Caco-2 (cell line): ENCODE measurements around the gene SLC23A3. TPM values are rescaled to one million over a fixed set of nuclear protein-coding genes. Genes with fewer than 3 reads are reported as not detected.

Experiments used
- BruUV-seq: library from RNA; stranded (reverse); fragments of 400-500 nt; replicated peaks from 2 replicates; lab custom pipeline; 2021; lab: Mats Ljungman, UMichigan
- CTCF ChIA-PET: fragments of 300-600 bp; sonication (Branson Sonifier 250); formaldehyde crosslinking; loops from one replicate; lab custom pipeline; 2022; ENCODE audit warnings: antibody characterized with exemption; lab: Charles Lee
- POLR2A ChIA-PET: fragments of 300-600 bp; sonication (Branson Sonifier 250); formaldehyde crosslinking; loops from one replicate; lab custom pipeline; 2022; ENCODE audit warnings: antibody characterized with exemption; lab: Charles Lee
- DNase-seq, 2 experiments: peaks; one replicate each; pipeline versions ENCODE4 v3.0.0 to v3.0.0-alpha.2; 2020 to 2022
- H3K27me3 ChIP-seq: replicated peaks from 2 replicates; pipeline ENCODE4 v1.6.0; 2011; ENCODE audit warnings: low read length; ENCODE audit not compliant: control insufficient read depth, insufficient read depth
- H3K36me3 ChIP-seq: 2 replicates; pipeline ENCODE4 v1.5.1; 2011; ENCODE audit warnings: low read length; ENCODE audit not compliant: control insufficient read depth, insufficient read depth
- H3K4me1 ChIP-seq: fragments of 250-450 bp; sonication (Bioruptor Pico); 2 replicates; pipeline ENCODE4 v1.5.1; 2020; ENCODE audit warnings: mild to moderate bottlenecking
- H3K4me3 ChIP-seq: 2 replicates; pipeline ENCODE4 v1.5.1; 2011; ENCODE audit warnings: low read depth, mild to moderate bottlenecking, control low read depth, low read length
- H3K9me3 ChIP-seq: fragments of 250-450 bp; sonication (Bioruptor Pico); 2 replicates; pipeline ENCODE4 v1.5.1; 2020; ENCODE audit warnings: mild to moderate bottlenecking, moderate library complexity
- H3K27ac Mint-ChIP-seq: one replicate; pipeline ENCODE4 v1.8.0; 2022; ENCODE audit warnings: mixed read lengths; ENCODE audit not compliant: unreplicated experiment
- H3K27me3 Mint-ChIP-seq: one replicate; pipeline ENCODE4 v1.8.0; 2022; ENCODE audit warnings: mixed read lengths; ENCODE audit not compliant: insufficient read depth, unreplicated experiment
- H3K36me3 Mint-ChIP-seq: one replicate; pipeline ENCODE4 v1.8.0; 2022; ENCODE audit warnings: mild to moderate bottlenecking, mixed read lengths; ENCODE audit not compliant: insufficient read depth, unreplicated experiment
- H3K4me1 Mint-ChIP-seq: one replicate; pipeline ENCODE4 v1.8.0; 2022; ENCODE audit warnings: low read depth, mixed read lengths; ENCODE audit not compliant: unreplicated experiment
- H3K4me3 Mint-ChIP-seq: one replicate; pipeline ENCODE4 v1.8.0; 2022; ENCODE audit warnings: mild to moderate bottlenecking, moderate library complexity, mixed read lengths; ENCODE audit not compliant: unreplicated experiment
- H3K9me3 Mint-ChIP-seq: one replicate; pipeline ENCODE4 v1.8.0; 2022; ENCODE audit warnings: mixed read lengths; ENCODE audit not compliant: unreplicated experiment
- CTCF ChIP-seq, 2 experiments: fragments of 200-600 bp in 1 of 2; IDR thresholded peaks; 1 replicate in 1 of 2; 2 replicates in 1 of 2; pipeline versions ENCODE4 v1.5.1 to v1.8.0; 2011 to 2022; ENCODE audit warnings: antibody characterized with exemption in 1 of 2, control low read depth in 1 of 2, inconsistent platforms in 1 of 2, low read depth in 1 of 2, low read length in 1 of 2, mild to moderate bottlenecking in 1 of 2, moderate library complexity in 1 of 2; ENCODE audit not compliant: insufficient read depth in 1 of 2, severe bottlenecking in 1 of 2, unreplicated experiment in 1 of 2
- intact Hi-C: fragments of 100-400 bp; cut with micrococcal nuclease; formaldehyde crosslinking; loops from one replicate; pipeline ENCODE4 v1.10.0; 2022; ENCODE audit not compliant: unreplicated experiment
- total RNA-seq: library from RNA; stranded (reverse); gene quantifications from 2 replicates; pipeline ENCODE4 v1.2.3, GENCODE V29; 2022

The SLC23A3 gene
- total RNA-seq, 1 experiment from 2014 or later = 7.1 TPM

GRCh38 chr2:219182331-219183150, 12.7 kb upstream of the SLC23A3 start:
- Histone ChIP-seq H3K9me3 (no peaks in the 10 kb centered on the region), H3K4me3 (no peak overlapping the region), H3K4me1 (peaks cover 7% of the 10 kb centered on the region), H3K27me3 (no peaks in the 10 kb centered on the region; the same call in 1 of the 2 replicates), H3K36me3 (peaks cover 6% of the 10 kb centered on the region)
- POLR2A ChIA-PET = no interaction called here
- no peak for TF ChIP-seq CTCF (IDR thresholded peaks at IDR 0.05; ENCODE audit: insufficient read depth in 1 of 2, low read depth in 1 of 2, low read length in 1 of 2, severe bottlenecking in 1 of 2, unreplicated experiment in 1 of 2)
- H3K36me3 Mint-ChIP-seq = peaks cover 33% of the 10 kb centered on the region
- no TSS peak for BruUV-seq
- intact Hi-C loops = no loop called here
- no peaks in the 10 kb centered on the region for H3K27me3 Mint-ChIP-seq
- no peak for DNase-seq
- H3K4me1 Mint-ChIP-seq = peaks cover 8% of the 10 kb centered on the region
- H3K9me3 Mint-ChIP-seq = no peaks in the 10 kb centered on the region
- H3K4me3 Mint-ChIP-seq = no peak overlapping the region
- CTCF ChIA-PET = interaction anchor here (0.6 kb wide), 1 partner anchor 202 kb away, joined by 5 read pairs; no protein-coding TSS in a partner anchor
- H3K27ac Mint-ChIP-seq = no peak overlapping the region

GRCh38 chr2:219181531-219181930, 11.7 kb upstream of the SLC23A3 start:
- H3K27me3 ChIP-seq = no peaks in the 10 kb centered on the region; the same call in 1 of the 2 replicates
- intact Hi-C loops = no loop called here
- no peaks in the 10 kb centered on the region for H3K9me3 ChIP-seq
- ChIA-PET POLR2A (no interaction called here), CTCF (interaction anchor here (0.7 kb wide), 1 partner anchor 24 kb away, joined by 3 read pairs; no protein-coding TSS in a partner anchor)
- no TSS peak for BruUV-seq
- H3K4me1 ChIP-seq = peaks cover 7% of the 10 kb centered on the region
- peaks cover 6% of the 10 kb centered on the region for H3K36me3 ChIP-seq
- Mint-ChIP-seq H3K4me3 (no peak overlapping the region), H3K27ac (no peak overlapping the region), H3K9me3 (no peaks in the 10 kb centered on the region), H3K27me3 (no peaks in the 10 kb centered on the region), H3K4me1 (peaks cover 8% of the 10 kb centered on the region), H3K36me3 (peaks cover 39% of the 10 kb centered on the region)
- no peak for DNase-seq
- no peak for TF ChIP-seq CTCF (IDR thresholded peaks at IDR 0.05; ENCODE audit: insufficient read depth in 1 of 2, low read depth in 1 of 2, low read length in 1 of 2, severe bottlenecking in 1 of 2, unreplicated experiment in 1 of 2)
- H3K4me3 ChIP-seq = no peak overlapping the region

- H3K36me3 ChIP-seq = peaks cover 6% of the 10 kb centered on the region
- no peaks in the 10 kb centered on the region for H3K27me3 Mint-ChIP-seq
Measured at GRCh38 chr2:219180961-219181360, 11.1 kb upstream of the SLC23A3 start.

More at GRCh38 chr2:219180961-219181360, 11.1 kb upstream of the SLC23A3 start:
- no TSS peak for BruUV-seq
- Mint-ChIP-seq H3K27ac (no peak overlapping the region), H3K36me3 (peaks cover 39% of the 10 kb centered on the region), H3K9me3 (no peaks in the 10 kb centered on the region), H3K4me3 (no peak overlapping the region), H3K4me1 (peaks cover 8% of the 10 kb centered on the region)
- Histone ChIP-seq H3K4me1 (peaks cover 7% of the 10 kb centered on the region), H3K27me3 (no peaks in the 10 kb centered on the region; the same call in 1 of the 2 replicates), H3K4me3 (no peak overlapping the region), H3K9me3 (no peaks in the 10 kb centered on the region)
- intact Hi-C loops = no loop called here
- DNase-seq = no peak
- POLR2A ChIA-PET = no interaction called here
- TF ChIP-seq CTCF (IDR thresholded peaks at IDR 0.05; ENCODE audit: insufficient read depth in 1 of 2, low read depth in 1 of 2, low read length in 1 of 2, severe bottlenecking in 1 of 2, unreplicated experiment in 1 of 2) = no peak
- CTCF ChIA-PET = interaction anchor here (0.7 kb wide), 1 partner anchor 25 kb away, joined by 3 read pairs; no protein-coding TSS in a partner anchor
